GM12801 (cell line): ENCODE data around the gene NBEAL2.

Experiments used
- TF ChIP-seq, protein P1 (sequence below): IDR thresholded peaks from one replicate; pipeline ENCODE4 v1.5.1; 2011; ENCODE audit warnings: control low read depth; ENCODE audit not compliant: insufficient read length; ENCODE audit errors: extremely low read depth

Gene NBEAL2

DNA sequence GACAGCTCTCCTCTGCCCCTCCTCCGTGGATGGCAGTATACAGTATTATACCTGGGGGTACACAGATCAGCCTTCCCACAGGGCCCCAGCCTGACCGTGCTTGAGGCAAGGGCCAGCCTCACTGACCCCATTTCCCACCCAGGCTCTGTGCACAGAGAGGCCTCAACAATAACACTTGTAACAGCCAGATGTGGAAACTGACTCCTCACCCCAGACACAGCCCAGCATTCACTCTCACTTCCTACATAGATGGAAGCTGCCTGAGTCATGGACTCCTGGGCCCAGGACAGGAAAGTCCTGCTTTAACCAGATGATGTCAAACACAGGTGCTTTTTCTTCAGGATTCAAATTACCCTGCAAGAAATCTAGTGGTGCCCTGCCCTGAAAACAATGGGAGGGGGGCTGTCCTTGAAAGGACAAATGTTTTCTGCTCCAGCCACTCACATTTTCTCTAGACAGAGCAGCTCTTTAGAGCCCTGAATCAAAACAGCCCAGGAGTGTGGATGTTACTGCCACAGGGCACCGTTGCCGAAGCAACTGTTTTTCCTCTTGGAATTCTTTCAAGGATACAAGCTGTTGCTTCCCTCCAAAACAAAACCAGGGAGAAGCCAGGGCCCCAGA is 19.3 kb upstream of the NBEAL2 start:
- TF ChIP-seq, protein P1, sequence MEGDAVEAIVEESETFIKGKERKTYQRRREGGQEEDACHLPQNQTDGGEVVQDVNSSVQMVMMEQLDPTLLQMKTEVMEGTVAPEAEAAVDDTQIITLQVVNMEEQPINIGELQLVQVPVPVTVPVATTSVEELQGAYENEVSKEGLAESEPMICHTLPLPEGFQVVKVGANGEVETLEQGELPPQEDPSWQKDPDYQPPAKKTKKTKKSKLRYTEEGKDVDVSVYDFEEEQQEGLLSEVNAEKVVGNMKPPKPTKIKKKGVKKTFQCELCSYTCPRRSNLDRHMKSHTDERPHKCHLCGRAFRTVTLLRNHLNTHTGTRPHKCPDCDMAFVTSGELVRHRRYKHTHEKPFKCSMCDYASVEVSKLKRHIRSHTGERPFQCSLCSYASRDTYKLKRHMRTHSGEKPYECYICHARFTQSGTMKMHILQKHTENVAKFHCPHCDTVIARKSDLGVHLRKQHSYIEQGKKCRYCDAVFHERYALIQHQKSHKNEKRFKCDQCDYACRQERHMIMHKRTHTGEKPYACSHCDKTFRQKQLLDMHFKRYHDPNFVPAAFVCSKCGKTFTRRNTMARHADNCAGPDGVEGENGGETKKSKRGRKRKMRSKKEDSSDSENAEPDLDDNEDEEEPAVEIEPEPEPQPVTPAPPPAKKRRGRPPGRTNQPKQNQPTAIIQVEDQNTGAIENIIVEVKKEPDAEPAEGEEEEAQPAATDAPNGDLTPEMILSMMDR = no peak

DNA sequence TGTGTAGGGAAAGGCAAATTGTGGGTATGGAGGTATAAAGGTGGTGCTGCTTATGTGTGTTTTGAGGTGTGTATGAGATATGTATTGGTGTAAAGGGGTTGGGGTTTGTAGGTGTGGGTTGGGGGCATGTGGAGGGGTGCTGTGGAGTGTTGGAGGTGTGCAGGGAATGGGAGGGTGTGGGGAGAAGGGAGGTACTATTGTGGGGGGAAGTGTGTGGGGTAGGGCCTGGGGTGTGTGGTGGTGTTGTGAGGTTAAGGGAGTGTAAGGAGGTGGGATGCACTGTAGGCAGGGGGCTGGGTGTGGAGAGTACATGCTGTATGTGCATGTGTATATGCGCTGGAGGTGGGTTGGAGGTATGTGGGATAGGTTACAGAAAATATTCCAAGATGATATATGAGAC is 18.6 kb upstream of the NBEAL2 start:
- TF ChIP-seq, protein P1 = no peak

DNA sequence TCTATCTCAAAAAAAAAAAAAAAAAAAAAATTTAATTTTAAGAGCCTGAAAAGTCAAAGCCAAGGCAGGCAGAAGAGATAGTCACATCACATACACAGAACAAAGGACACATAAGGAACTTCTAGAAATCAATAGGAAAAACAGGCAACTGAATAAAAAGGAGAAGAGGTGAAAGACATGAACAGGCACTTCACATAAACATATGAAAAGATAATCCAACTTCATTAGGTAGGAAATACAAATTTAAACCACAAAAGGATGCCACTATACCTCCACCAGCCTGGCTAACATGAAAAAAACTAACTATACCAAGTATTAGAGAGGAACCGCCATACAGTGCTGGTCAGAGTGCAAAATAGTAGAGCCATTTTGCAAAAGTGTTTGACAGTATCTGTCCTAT is 17.0 kb upstream of the NBEAL2 start:
- TF ChIP-seq, protein P1 = no peak

DNA sequence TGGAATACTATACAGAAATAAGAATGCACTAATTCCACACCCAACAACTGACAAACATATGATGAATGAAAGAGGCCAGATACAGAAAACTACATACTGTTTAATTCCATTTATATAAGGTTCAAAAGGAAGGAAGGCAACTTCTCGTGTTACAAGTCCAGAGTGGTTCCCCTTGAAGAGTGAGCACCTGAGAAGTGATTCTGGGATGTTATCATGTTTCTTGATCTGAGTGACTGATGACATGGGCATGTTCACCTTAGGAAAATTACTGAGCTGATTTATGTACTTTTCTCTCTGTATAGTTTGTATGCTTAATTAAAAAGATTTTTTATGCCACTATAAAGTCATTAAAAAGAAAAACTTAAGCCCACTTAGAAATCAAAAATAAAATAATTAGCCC is 16.5 kb upstream of the NBEAL2 start:
- TF ChIP-seq, protein P1 = no peak

DNA sequence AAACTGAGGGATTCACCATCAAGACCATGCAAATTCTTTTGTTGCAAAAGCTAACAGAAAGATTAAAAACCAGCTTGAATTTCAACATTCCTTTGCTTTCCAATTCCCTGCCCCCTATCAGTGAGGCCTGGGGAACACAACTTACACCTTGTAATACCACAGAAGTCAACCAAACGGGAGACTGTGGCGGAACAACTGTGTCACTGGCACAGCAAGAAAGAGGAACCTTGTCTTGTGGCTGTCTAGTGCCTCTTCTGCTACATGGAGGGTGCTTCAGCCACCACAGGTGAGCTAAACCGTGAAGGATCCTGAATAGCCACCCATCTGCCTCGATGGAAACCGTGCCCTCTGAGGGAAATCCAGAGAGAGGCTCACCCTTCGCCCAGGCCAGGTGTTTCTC is 14.3 kb upstream of the NBEAL2 start:
- TF ChIP-seq, protein P1 = no peak

DNA sequence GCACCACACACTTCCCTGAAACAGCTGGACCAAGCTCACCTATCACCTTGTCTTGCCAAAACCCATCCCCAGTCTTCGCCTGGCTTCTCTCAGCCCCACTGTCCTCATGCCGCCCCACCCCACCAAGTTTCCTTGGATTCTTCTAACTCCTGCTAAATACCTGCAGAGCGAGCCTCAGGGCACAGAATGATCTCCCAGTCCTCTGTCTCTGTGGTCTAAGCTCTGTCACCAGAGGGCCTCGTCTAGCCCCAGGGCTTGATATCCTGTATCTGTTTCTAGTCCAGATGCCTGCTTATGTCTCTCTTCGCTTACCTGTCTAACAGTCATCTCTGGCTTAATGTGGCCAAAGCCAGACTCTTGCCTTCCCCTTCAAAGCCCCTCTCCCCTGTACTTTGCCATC is 12.7 kb upstream of the NBEAL2 start:
- TF ChIP-seq, protein P1 = no peak

DNA sequence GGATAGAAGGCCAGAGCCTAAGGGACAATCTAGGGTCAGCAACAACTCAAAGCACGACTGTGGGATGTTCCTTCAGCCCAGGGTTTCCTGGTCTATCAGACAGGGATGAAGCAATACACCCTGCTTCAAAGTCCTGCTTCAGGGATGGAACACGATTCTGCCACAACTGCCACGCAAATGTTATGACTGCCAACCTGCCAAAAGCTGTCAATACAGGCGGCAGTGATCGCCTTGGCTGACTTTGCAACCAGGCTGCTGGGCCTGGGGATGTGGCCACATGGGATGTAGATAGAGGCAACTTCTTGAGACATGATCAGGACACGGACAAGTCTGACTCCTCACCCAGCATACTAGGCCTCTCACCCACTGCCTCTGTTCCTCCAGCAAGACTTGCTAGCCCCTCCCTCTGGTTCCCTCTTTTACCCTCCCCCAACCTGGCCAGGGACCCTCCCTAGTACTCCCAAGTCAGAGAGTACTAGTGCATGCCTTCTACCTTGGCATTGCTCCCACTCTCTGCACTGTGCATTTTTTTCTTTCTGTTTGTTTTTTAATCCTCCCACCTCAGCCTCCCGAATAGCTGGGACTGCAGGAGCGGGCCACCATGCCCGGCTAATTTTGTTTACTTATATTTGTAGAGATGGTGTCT is 10.6 kb upstream of the NBEAL2 start:
- TF ChIP-seq, protein P1 = no peak
